ENCODE measurements around the gene PLCL2.

Gene PLCL2

DNA sequence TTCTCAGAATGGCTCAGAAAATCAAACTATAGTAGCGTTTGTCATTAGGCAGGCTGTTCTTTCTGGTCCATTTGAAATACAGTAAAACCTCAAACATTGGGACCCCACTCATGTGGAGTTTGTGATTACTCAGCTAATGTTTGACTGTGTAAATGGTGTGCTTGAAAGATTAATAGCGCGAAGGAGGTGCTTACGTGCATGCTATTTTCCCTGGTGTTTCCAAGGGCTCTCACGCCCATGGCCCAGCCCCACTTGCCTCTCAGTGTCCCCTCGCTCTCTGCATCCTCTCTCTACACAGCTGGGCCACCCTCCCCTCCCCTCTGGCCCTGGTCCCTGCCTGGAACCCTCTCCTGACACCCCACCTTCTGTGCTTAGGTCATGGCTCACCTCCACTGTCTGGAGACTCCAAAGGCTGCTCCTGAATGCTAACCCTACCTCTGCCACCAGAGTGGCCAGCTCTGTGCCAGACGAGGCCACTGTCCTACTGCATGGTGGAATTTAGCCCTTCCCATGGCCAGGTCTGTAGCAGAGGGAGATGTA, 194.2 kb downstream of the PLCL2 start:
- Histone ChIP-seq H4K20me1 (ENCODE audit: insufficient read depth, low read length) (no peaks in the 10 kb centered on the region; the same call in 1 of the 2 replicates), H3K79me2 (ENCODE audit: low read length) (no peaks in the 10 kb centered on the region), H3K4me1 (ENCODE audit: low read length) (no peaks in the 10 kb centered on the region), H3K27ac (ENCODE audit: low read length) (no peak overlapping the region), H3K4me3 (ENCODE audit: low read length) (no peak overlapping the region), H3K4me2 (ENCODE audit: low read depth, low read length) (no peak overlapping the region), H3K9me3 (replicated peaks; ENCODE audit: insufficient read depth, low read length) (no peaks in the 10 kb centered on the region), H3F3A (ENCODE audit: insufficient read depth, low read length) (no peaks in the 10 kb centered on the region), H3K9ac (ENCODE audit: low read length) (no peak overlapping the region), H3K36me3 (replicated peaks; ENCODE audit: insufficient read depth, low read length) (no peaks in the 10 kb centered on the region), H3K9me2 (replicated peaks; ENCODE audit: insufficient read depth, low read length) (no peaks in the 10 kb centered on the region), H2AFZ (ENCODE audit: low read length) (no peak overlapping the region), H3K27me3 (replicated peaks; ENCODE audit: insufficient read depth, low read length) (no peaks in the 10 kb centered on the region)
- no peak for TF ChIP-seq EZH2 (optimal IDR thresholded peaks at IDR 0.05; ENCODE audit: low read depth, low read length)
- no peak for TF ChIP-seq EZH2phosphoT487 (IDR thresholded peaks at IDR 0.05; ENCODE audit: low read length)
- TF ChIP-seq, protein P1, sequence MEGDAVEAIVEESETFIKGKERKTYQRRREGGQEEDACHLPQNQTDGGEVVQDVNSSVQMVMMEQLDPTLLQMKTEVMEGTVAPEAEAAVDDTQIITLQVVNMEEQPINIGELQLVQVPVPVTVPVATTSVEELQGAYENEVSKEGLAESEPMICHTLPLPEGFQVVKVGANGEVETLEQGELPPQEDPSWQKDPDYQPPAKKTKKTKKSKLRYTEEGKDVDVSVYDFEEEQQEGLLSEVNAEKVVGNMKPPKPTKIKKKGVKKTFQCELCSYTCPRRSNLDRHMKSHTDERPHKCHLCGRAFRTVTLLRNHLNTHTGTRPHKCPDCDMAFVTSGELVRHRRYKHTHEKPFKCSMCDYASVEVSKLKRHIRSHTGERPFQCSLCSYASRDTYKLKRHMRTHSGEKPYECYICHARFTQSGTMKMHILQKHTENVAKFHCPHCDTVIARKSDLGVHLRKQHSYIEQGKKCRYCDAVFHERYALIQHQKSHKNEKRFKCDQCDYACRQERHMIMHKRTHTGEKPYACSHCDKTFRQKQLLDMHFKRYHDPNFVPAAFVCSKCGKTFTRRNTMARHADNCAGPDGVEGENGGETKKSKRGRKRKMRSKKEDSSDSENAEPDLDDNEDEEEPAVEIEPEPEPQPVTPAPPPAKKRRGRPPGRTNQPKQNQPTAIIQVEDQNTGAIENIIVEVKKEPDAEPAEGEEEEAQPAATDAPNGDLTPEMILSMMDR (IDR thresholded peaks at IDR 0.05; ENCODE audit: low read length): no peak
- DNase-seq: no peak

DNA sequence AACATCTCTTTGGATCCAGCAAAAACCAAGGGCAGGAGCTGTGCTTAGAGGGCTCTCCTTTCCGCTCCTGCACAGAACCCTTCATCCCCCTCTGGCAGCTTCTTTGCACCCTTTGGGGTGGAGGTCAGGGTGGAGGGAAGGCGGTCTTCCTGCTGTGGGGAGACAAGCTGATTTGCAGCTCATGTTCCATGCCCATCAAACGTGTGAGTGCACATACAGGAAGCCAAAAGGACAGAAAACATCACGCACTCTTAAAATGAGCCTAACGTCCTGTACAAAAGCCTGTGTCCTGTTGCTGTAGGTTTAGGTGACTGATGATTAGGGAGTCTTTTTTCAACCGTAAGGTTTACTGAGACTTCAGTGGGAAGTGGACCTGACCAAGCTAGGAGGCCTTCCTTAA, 195.2 kb downstream of the PLCL2 start:
- Histone ChIP-seq H3K9me3 (replicated peaks; ENCODE audit: insufficient read depth, low read length) (no peaks in the 10 kb centered on the region), H4K20me1 (ENCODE audit: insufficient read depth, low read length) (no peaks in the 10 kb centered on the region), H3K36me3 (replicated peaks; ENCODE audit: insufficient read depth, low read length) (no peaks in the 10 kb centered on the region), H3K9ac (ENCODE audit: low read length) (no peak overlapping the region), H3K4me2 (ENCODE audit: low read depth, low read length) (no peak overlapping the region), H3K9me2 (replicated peaks; ENCODE audit: insufficient read depth, low read length) (no peaks in the 10 kb centered on the region), H3F3A (ENCODE audit: insufficient read depth, low read length) (no peaks in the 10 kb centered on the region), H3K79me2 (ENCODE audit: low read length) (no peaks in the 10 kb centered on the region), H3K27ac (ENCODE audit: low read length) (no peak overlapping the region), H3K27me3 (replicated peaks; ENCODE audit: insufficient read depth, low read length) (no peaks in the 10 kb centered on the region), H3K4me1 (ENCODE audit: low read length) (no peaks in the 10 kb centered on the region), H3K4me3 (ENCODE audit: low read length) (no peak overlapping the region), H2AFZ (ENCODE audit: low read length) (no peak overlapping the region)
- DNase-seq: no peak
- no peak for TF ChIP-seq EZH2 (optimal IDR thresholded peaks at IDR 0.05; ENCODE audit: low read depth, low read length)
- TF ChIP-seq, protein P1 (IDR thresholded peaks at IDR 0.05; ENCODE audit: low read length): no peak
- no peak for TF ChIP-seq EZH2phosphoT487 (IDR thresholded peaks at IDR 0.05; ENCODE audit: low read length)

DNA sequence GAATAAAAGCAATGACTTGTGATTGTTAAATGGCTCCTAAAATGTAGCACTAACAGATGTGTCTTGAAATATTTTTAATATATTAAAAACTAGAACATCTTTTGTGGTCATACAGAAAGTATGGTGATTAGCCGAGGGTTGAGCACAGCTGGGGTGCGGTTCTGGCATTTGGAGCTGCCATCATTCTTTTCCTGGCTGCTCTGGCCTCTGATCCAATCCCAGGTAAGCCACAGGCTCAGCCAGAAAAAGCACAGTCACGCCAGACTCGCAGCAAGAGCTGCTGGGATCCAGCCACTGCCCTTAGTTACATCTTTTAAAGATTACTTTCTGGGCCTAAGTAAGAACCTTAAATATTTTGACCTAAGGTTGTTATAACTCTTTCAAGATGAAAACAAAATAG, 196.8 kb downstream of the PLCL2 start:
- Histone ChIP-seq H2AFZ (ENCODE audit: low read length) (no peak overlapping the region), H3K4me3 (ENCODE audit: low read length) (no peak overlapping the region), H3F3A (ENCODE audit: insufficient read depth, low read length) (no peaks in the 10 kb centered on the region), H3K9me2 (replicated peaks; ENCODE audit: insufficient read depth, low read length) (no peaks in the 10 kb centered on the region), H3K4me2 (ENCODE audit: low read depth, low read length) (no peak overlapping the region), H3K27me3 (replicated peaks; ENCODE audit: insufficient read depth, low read length) (no peaks in the 10 kb centered on the region), H3K4me1 (ENCODE audit: low read length) (no peaks in the 10 kb centered on the region), H3K27ac (ENCODE audit: low read length) (no peak overlapping the region), H3K36me3 (replicated peaks; ENCODE audit: insufficient read depth, low read length) (no peaks in the 10 kb centered on the region), H3K9ac (ENCODE audit: low read length) (no peak overlapping the region), H3K79me2 (ENCODE audit: low read length) (no peaks in the 10 kb centered on the region), H4K20me1 (ENCODE audit: insufficient read depth, low read length) (no peaks in the 10 kb centered on the region), H3K9me3 (replicated peaks; ENCODE audit: insufficient read depth, low read length) (no peaks in the 10 kb centered on the region)
- DNase-seq: no peak
- TF ChIP-seq EZH2phosphoT487 (IDR thresholded peaks at IDR 0.05; ENCODE audit: low read length) (no peak), EZH2 (optimal IDR thresholded peaks at IDR 0.05; ENCODE audit: low read depth, low read length) (no peak)
- TF ChIP-seq, protein P1 (IDR thresholded peaks at IDR 0.05; ENCODE audit: low read length): no peak
